GM21717 (cell line): ENCODE results near the gene DNAAF3.
"Not testable (repeated sequence)": the region's sequence is repeated elsewhere in the genome, so short reads cannot be mapped to it uniquely, and the experiment has no call there.

ENCODE experiments used
- ATAC-seq: cut with Tn5 transposase; IDR thresholded peaks from one replicate; pipeline ENCODE4 v1.9.1; 2021; ENCODE audit warnings: mild to moderate bottlenecking, moderate library complexity; ENCODE audit not compliant: unreplicated experiment

Gene DNAAF3

GRCh38 chr19:55155784-55156183 is 10.6 kb downstream of the DNAAF3 start:
- ATAC-seq, result not testable (repeated sequence)

DNA sequence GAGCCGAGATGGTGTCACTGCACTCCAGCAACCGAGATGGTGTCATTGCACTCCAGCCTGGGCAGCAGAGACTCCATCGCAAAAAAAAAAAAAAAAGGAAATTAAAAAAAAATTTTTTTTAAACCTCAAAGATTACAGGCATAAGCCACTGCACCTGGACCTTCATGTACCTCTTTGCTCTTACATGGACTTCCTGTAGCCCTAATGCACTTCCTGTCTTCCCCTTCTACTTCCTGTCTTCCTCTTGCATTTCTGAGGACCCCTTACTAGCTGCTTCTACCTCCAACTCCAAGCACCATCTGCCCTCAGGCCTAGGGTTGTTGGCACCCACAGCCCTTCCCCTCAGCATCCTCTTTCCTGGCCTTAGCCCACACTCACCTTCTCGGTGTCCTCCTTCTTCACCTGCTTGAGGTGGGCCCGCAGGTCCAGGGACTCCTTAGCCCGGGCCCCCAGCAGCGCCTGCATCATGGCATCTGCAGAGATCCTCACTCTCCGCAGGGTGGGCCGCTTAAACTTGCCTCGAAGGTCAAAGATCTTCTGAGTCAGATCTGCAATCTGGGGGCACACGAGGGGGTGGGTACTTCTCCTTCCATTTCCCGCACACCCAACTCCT is 12.7 kb downstream of the DNAAF3 start:
- no peak for ATAC-seq

- no peak for ATAC-seq
These were observed 14.4 kb downstream of the DNAAF3 start for GRCh38 chr19:55152017-55152416.

DNA sequence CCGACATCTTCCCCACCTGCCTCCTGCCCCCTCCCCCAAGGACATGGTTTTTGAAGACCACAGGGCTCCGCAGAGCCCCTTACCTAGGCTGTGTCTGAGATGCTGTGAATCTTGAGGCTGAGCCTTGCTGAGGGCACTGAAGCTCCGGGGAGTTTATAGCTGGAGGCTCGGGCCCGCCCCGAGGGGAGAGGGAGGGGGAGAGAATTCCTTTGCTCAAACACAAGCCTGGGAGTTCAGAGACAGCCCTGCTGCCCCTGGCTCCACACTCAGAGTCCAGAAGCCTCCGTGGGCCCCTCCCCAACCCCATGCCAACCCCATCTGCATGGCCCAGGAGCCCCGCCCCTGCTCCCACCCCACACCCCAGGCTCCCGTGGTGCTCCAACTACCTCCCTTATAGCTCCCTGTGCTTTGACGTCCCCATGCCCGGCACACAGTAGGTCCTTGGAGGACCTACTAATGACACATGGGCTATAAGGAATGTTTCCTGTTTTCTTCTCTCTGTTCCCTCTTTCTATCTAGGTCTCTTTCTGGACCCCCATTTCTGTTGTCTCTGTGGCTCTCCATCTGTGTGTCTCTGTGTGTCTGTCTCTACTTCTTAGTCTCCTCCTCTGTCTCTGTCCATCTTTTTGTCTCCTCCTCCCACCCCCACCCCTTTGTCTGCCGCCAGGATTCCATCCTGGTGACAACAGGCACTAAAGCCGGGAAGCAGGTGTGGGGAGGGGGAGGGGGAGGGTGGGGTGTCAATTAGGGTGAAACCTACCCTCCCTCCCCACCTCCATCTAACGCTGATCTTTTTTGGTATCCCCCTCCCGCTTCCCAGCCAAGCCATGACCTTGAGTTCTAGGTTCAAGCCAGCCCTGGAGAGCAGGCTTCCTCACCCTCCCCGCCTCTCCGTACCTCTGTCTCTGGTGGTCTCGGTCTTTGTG is 17.1 kb downstream of the DNAAF3 start, which contains the start of gene TNNT1:
Gene TNNT1 (minus strand): TSS at position 129 of the 926 bp plus-strand sequence. CDS start 2,049 bp downstream, outside the sequence.
- ATAC-seq, result no peak

- ATAC-seq, result no peak
These were observed 18.7 kb downstream of the DNAAF3 start for GRCh38 chr19:55147545-55148251.

- no peak for ATAC-seq
These were observed 19.6 kb downstream of the DNAAF3 start for GRCh38 chr19:55146705-55147273.

- no peak for ATAC-seq
These were observed 20.2 kb downstream of the DNAAF3 start for GRCh38 chr19:55146078-55146704.

DNA sequence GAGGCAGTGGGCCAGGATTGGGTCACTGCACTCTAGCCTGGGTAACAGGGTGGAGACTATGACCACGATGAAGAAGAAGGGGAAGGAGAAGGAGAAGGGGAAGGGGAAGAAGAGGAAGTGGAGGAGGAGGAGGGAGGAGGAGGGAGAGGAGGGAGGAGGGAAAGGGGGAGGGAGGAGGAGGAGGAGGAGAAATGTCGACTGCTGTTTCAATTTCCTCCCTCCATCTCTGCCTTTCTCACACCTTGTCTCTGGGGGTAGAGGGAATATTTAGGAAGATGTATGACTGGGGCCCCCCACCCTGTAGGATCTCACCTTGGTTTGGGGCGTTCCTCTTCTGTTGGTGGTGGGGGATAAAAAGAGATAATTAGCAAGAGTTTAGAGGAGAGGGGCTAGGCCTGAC is 21.2 kb downstream of the DNAAF3 start:
- no peak for ATAC-seq

GRCh38 chr19:55141696-55142095 is 24.7 kb downstream of the DNAAF3 start:
- ATAC-seq, result no peak

GRCh38 chr19:55137915-55138314 is 28.5 kb downstream of the DNAAF3 start:
- no peak for ATAC-seq

DNA sequence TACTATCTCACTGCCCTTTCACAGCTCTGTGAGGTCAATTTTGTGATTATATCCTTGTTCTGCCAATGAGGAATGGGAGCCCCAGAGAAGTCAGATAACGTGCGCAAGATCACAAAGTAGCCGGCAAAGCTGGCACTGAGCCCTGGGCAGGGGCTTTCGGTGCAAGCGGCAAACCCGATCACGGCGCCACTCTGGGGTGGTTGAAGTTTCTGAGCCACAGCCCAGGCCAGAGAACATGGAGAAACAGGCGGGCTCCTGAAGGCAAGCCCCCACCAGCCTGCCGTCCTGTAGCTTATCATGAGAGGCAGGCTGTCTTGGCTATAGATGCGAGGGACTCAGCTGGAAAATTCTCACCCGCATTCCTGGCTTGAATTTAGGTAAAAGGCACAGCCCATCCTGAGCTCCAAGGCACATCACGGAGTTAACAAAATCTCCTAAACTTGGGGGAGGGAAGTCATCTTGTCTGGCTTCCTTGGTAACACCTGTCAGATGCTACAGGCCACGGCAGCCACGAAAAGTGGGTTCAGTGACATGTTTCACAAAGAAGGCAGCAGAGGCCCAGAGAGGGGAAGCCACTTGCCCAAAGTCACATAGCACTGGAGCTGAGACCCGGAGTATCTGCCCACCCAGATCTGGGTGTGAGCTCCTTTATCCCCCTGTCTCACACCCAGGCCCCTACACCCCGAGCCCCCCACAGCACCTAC is 29.9 kb downstream of the DNAAF3 start:
- no peak for ATAC-seq

GRCh38 chr19:55134736-55135135 is 31.7 kb downstream of the DNAAF3 start:
- ATAC-seq, result no peak

GRCh38 chr19:55133639-55134444 is 32.6 kb downstream of the DNAAF3 start:
- ATAC-seq, result no peak

- no peak for ATAC-seq
These were observed 33.8 kb downstream of the DNAAF3 start for GRCh38 chr19:55132453-55133129.

- ATAC-seq, result no peak
These were observed 35.0 kb downstream of the DNAAF3 start for GRCh38 chr19:55131421-55131820.

DNA sequence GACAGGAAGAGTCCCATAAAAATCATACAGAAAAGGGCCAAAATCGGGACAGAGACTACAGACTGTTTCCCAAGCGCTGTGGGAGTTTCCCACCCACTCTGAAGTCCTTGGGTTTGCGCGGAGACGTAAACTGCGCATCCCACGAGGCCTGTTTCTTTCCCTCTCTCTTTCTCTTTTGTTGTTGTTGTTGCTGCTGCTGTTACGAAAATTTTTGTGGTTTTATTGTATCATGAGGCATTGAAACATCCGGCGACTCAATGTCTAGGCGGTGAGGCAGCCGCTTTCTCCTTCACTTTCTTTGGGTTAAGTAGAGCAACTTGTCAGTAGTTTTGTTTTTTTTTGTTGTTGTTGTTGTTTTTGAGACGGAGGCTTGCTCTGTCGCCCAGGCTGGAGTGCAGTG is 47.4 kb downstream of the DNAAF3 start:
- ATAC-seq, result no peak

DNA sequence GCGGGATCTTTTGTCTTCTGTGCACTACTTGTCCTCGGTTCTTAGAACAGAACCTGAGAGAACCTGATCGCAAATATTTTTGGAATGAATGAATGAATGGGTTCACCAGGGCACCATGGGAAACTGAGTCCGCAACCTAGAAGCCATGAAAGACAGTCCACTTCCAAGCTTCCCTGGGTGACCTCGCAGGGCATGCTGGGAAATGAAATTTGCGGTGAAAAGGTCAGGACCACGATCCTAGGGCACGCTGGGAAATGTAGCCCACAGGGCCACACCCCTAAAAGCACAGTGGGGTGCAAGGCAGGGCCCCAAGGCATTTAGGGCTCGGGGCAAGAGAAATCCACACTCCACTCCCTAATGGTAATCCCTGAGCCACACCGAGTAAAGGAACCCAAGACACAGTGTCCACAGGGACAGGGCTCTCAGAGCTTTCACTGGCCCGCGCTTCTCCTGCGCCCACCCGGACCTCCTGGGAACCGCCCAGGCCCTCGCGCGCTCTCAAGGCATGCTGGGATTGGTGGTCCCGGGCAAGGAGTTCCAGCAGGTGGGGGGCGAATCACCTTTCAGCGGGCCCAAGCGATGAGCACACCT is 47.9 kb downstream of the DNAAF3 start:
- ATAC-seq, result no peak

DNA sequence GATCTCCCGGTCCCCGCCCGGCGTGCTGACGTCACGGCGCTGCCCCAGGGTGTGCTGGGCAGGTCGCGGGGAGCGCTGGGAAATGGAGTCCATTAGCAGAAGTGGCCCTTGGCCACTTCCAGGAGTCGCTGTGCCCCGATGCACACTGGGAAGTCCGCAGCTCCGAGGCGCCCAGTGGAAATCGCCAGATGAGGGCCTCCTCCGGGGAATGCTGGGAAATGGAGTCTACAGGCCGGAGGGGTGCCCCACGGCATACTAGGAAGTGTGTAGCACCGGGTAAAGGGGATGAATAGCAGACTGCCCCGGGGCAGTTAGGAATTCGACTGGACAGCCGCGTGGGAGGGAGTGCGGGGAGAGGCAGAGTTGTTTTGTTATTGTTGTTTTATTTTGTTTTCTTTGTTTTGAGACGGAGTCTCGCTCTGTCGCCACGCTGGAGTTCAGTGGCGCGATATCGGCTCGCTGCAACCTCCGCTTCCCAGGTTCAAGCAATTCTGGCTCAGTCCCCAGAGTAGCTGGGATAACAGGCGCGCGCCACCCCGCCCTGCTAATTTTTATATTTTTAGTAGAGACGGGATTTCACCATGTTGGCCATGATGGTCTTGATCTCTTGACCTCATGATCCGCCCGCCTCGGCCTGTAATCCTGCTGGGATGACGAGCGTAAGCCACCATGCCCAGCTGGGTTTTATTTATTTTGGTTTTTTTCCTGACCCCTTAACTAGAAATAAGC is 48.6 kb downstream of the DNAAF3 start:
- peak; percentile 76 for ATAC-seq
